GM13976 (cell line): ENCODE data around the gene TENM4.

Experiments
- DNase-seq: peaks from one replicate; pipeline ENCODE4 v3.0.0; 2012; ENCODE audit warnings: low spot score
- in situ Hi-C: fragments of 300-500 bp; cut with MboI; formaldehyde crosslinking; loops from one replicate; pipeline ENCODE4 v1.12.0; 2022; ENCODE audit warnings: low sequenced_read_pairs, mixed read lengths, inconsistent platforms; ENCODE audit not compliant: unreplicated experiment
- TF ChIP-seq, protein P1 (sequence below): IDR thresholded peaks from 2 replicates; pipeline ENCODE4 v1.5.1; 2012; ENCODE audit warnings: borderline replicate concordance, mild to moderate bottlenecking; ENCODE audit not compliant: insufficient read depth; ENCODE audit errors: extremely low read depth, missing control alignments, control extremely low read depth

The TENM4 gene

DNA sequence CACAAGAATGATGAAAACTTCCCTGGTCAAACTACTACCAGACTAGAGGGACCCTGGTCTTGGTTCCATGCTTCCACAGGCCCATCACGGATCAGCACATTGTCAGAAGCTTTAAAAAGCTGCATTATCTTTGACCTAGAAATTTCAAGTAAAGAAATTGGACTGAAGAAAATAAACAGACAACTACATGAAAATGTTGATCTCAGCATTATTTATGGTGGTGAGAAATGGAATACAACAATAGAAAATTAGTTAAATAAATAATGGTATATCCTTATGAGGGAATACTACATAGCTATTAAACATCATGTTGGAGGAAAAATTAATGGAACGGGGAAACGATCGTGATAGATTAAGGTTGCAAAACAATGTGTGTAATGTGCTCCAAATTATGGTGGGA lies 13.7 kb downstream of the TENM4 start:
- TF ChIP-seq, protein P1, sequence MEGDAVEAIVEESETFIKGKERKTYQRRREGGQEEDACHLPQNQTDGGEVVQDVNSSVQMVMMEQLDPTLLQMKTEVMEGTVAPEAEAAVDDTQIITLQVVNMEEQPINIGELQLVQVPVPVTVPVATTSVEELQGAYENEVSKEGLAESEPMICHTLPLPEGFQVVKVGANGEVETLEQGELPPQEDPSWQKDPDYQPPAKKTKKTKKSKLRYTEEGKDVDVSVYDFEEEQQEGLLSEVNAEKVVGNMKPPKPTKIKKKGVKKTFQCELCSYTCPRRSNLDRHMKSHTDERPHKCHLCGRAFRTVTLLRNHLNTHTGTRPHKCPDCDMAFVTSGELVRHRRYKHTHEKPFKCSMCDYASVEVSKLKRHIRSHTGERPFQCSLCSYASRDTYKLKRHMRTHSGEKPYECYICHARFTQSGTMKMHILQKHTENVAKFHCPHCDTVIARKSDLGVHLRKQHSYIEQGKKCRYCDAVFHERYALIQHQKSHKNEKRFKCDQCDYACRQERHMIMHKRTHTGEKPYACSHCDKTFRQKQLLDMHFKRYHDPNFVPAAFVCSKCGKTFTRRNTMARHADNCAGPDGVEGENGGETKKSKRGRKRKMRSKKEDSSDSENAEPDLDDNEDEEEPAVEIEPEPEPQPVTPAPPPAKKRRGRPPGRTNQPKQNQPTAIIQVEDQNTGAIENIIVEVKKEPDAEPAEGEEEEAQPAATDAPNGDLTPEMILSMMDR = no peak
- in situ Hi-C loops = no loop called here

DNA sequence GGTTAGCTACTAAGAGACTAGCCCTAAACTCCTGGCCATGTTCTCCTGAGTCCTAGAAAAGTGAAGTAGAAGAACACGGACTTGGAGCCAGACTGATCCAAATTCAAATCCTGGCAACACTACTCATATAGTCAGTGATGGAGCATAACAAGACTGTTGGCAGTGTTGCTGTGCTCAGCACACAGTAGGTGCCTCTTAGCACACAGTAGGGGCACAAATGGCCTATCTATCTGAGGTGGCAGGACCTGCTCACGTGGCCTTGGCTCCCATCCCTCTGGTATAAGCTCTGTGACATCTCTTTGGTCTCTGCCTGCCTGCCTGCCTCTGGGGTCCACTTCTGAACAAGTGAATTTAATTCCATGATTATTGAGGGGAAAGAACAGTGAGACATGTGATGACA lies 15.4 kb downstream of the TENM4 start:
- TF ChIP-seq, protein P1 = no peak
- in situ Hi-C loops = no loop called here
- DNase-seq = no peak

More for the DNA sequence above, 13.7 kb downstream of the TENM4 start:
- DNase-seq = no peak

DNA sequence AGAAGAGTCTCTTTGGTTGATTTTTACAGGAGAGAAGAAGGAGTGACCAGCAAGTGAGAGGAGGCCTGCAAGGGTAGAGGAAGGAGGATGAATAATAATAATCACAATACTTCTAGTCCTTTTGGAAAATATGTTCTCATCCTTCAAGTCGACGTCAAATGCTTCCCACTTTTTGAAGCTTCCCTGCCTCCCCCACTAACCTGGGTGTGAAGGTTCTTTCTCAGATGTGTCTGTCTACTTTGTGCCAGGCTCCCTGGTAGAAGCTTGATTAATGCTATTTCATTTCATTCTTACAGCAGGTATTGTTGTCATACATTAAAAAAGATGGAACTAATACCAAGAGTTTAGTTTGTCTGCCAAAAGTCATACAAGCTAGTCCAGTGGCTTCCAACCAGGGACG lies 17.1 kb downstream of the TENM4 start:
- DNase-seq = no peak
- in situ Hi-C loops = no loop called here

DNA sequence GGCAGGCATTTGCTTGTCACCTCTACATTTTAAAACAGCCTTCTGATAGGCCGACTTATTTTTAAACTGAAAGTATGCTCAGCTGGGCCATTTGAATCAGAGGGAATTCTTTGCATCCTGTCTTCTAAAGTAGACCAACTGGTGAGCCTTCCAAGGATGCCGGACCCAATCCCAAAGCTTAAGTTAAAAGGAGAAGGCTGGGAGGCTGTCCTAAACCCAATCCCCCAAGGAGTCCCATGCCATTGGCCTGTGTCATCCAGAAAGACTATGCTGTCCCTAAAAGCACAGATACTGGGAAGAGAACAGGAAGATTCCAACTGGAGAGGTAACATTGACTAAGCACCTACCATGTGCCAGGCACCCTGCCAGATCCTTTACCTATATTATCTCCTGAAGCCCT lies 18.0 kb downstream of the TENM4 start:
- TF ChIP-seq, protein P1 = no peak
- no peak for DNase-seq
- in situ Hi-C loops = no loop called here

More for the DNA sequence above, 17.1 kb downstream of the TENM4 start:
- TF ChIP-seq, protein P1 = no peak

DNA sequence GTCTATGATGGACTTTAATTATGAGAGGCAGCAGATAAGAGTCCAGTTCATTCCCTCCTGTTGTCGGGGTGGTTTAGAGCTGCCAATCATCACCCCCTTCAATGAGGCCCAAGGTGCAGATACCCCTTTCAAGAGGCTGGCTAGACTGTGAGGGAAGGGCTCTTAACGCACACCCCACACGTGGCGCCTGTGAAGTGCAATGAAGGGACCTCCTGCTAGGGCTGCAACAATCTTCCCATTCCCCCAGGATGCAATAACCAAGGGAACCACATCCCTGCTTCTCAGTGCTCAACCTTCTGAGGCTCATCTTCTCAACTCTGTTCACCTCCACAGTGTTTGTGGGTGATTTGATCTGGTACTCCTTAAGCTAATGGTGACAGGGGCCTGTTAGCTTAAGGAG lies 19.0 kb downstream of the TENM4 start:
- TF ChIP-seq, protein P1 = no peak
- in situ Hi-C loops = no loop called here
- no peak for DNase-seq

DNA sequence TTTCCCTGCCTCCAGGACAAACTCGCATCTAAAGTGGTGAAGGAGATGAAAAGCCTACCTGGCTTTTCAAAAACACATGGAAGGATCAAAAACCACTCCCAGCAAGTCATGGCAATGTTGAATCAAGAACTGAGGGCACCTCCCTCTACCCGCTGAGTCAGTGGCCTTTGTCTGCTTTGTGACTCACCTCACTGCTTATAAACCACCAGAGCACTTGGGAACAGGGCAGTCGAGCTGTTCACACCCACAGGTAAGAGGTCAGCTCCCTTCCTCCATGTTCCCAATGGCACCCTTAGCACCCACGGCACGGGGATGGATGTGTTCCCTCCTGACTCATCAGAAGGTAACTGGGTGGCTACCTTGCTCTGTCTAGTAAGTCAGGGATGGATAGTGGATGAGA lies 21.7 kb downstream of the TENM4 start:
- no peak for DNase-seq
- in situ Hi-C loops = no loop called here
- TF ChIP-seq, protein P1 = no peak

DNA sequence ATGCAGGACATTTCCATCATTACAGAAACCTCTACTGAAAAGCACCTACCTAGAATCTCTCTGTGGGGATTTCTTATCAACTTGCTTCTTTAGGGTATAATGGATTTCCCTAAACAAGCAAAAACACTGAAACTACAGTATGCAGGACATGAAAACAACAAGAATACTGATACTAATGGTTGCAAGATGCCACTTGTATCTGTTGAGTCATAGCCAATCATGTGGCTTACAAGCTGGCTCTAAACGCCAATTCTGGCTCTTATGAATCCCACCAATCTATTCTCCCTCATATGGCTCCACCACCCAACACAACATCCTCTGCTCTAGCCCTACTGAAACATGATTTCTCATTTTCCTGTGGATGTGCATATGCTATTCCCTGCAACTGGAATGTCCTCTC lies 22.6 kb downstream of the TENM4 start:
- in situ Hi-C loops = no loop called here
- TF ChIP-seq, protein P1 = no peak
- DNase-seq = no peak
